Astrocyte (in vitro differentiated cells and primary cell): ENCODE results near the gene GNG2. TPM values are rescaled to one million over a fixed set of nuclear protein-coding genes. Genes with fewer than 3 reads are reported as not detected.

Experiments used
- DNase-seq: peaks from one replicate; pipeline ENCODE4 v3.0.0-alpha.2; 2010; ENCODE audit warnings: low read depth
- FAIRE-seq: peaks from 2 replicates; lab custom pipeline; 2011; peaks lifted over from hg19 to GRCh38; lab: Jason Lieb, UNC
- H2AFZ ChIP-seq: 2 replicates; pipeline ENCODE4 v1.6.0; 2012; ENCODE audit warnings: low read depth, low read length, inconsistent platforms
- H3K27ac ChIP-seq: 2 replicates; pipeline ENCODE4 v1.5.1; 2011; ENCODE audit warnings: low read depth, low read length, inconsistent platforms
- H3K27me3 ChIP-seq: 2 replicates; pipeline ENCODE4 v1.6.0; 2011; ENCODE audit warnings: low read length, inconsistent platforms; ENCODE audit not compliant: insufficient read depth
- H3K36me3 ChIP-seq: 2 replicates; pipeline ENCODE4 v1.5.1; 2011; ENCODE audit warnings: low read length, inconsistent platforms; ENCODE audit not compliant: insufficient read depth
- H3K4me1 ChIP-seq: 2 replicates; pipeline ENCODE4 v1.5.1; 2011; ENCODE audit warnings: low read length, inconsistent platforms; ENCODE audit not compliant: insufficient read depth
- H3K4me2 ChIP-seq: 2 replicates; pipeline ENCODE4 v1.6.0; 2012; ENCODE audit warnings: low read length, inconsistent platforms
- H3K4me3 ChIP-seq: 2 replicates; pipeline ENCODE4 v1.5.1; 2011; ENCODE audit warnings: low read depth, mild to moderate bottlenecking, low read length, inconsistent platforms; ENCODE audit not compliant: insufficient read depth
- H3K79me2 ChIP-seq: 2 replicates; pipeline ENCODE4 v1.6.0; 2012; ENCODE audit warnings: mild to moderate bottlenecking, low read length, inconsistent platforms; ENCODE audit not compliant: insufficient read depth
- H3K9ac ChIP-seq: 2 replicates; pipeline ENCODE4 v1.6.0; 2012; ENCODE audit warnings: mild to moderate bottlenecking, low read length, inconsistent platforms
- H3K9me3 ChIP-seq: 2 replicates; pipeline ENCODE4 v1.5.1; 2012; ENCODE audit warnings: low read depth, mild to moderate bottlenecking, low read length, inconsistent platforms; ENCODE audit not compliant: insufficient read depth
- H4K20me1 ChIP-seq: 2 replicates; pipeline ENCODE4 v1.6.0; 2012; ENCODE audit warnings: low read length, inconsistent platforms; ENCODE audit not compliant: insufficient read depth
- H3K27ac Mint-ChIP-seq: one replicate; pipeline ENCODE4 v1.8.0; 2021; ENCODE audit warnings: mild to moderate bottlenecking, mixed read lengths; ENCODE audit not compliant: unreplicated experiment
- H3K27me3 Mint-ChIP-seq: one replicate; pipeline ENCODE4 v1.8.0; 2021; ENCODE audit warnings: low read depth, mixed read lengths; ENCODE audit not compliant: unreplicated experiment
- H3K36me3 Mint-ChIP-seq: one replicate; pipeline ENCODE4 v1.8.0; 2021; ENCODE audit warnings: low read depth, mixed read lengths; ENCODE audit not compliant: unreplicated experiment
- H3K4me1 Mint-ChIP-seq: one replicate; pipeline ENCODE4 v1.8.0; 2021; ENCODE audit warnings: low read depth, mixed read lengths; ENCODE audit not compliant: unreplicated experiment
- H3K4me3 Mint-ChIP-seq: one replicate; pipeline ENCODE4 v1.8.0; 2021; ENCODE audit warnings: mild to moderate bottlenecking, moderate library complexity, mixed read lengths; ENCODE audit not compliant: unreplicated experiment
- H3K9me3 Mint-ChIP-seq: one replicate; pipeline ENCODE4 v1.8.0; 2021; ENCODE audit warnings: mild to moderate bottlenecking, mixed read lengths; ENCODE audit not compliant: unreplicated experiment
- EZH2 ChIP-seq: IDR thresholded peaks from 2 replicates; pipeline ENCODE4 v1.6.1; 2012; ENCODE audit warnings: mild to moderate bottlenecking, low read length, inconsistent platforms; ENCODE audit not compliant: insufficient read depth
- total RNA-seq: library from RNA; stranded (reverse); gene quantifications from 2 replicates; pipeline ENCODE4 v1.2.1, GENCODE V29; 2021
- TF ChIP-seq, protein P1 (sequence below): IDR thresholded peaks from 2 replicates; pipeline ENCODE4 v1.5.1; 2011; ENCODE audit warnings: low read depth, mild to moderate bottlenecking, inconsistent platforms, low read length, moderate library complexity; ENCODE audit not compliant: insufficient read depth

Gene GNG2
- total RNA-seq, 1 donor from 2014 or later = 7.3 TPM

DNA sequence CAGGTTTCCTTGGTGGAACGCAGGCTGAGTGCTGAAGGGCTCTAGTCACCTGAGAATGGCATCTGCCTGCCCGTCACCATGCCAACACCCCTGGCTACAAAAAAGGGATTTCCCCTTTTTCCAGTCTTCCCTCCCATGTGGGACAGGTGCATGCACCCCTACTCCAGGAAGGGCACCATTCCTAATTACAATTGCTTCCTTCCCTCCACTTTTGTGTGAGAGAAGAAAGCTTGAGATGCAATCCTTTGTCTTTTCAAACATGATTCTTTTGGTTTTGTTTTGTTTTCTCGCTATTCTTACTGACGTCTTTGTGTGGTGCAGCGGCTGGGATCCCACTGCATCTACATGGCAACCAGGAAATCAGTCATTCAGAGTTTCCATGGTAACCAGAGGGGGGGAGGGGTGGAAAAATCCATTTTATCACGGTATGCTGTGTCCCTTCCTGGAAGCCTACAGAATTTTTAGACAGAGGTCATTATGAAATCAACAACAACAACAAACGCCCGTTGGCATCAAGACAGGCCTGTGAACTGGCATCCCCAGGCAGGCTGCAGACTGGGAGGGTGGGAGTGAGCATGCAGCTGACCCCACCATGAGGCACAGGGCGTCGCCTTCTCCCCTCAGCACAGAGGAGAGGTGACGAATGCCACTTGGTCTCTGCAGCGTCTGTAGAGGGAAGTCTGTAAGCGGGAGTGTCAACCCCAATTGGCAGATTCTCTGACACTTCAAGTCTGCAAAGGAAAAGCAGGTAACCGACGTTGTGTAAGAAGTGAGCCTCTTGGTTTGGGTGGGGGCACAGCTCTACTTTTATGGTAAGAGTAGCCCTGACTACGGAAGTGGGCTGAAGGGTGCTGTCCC lies 13.6 kb upstream of the GNG2 start:
- FAIRE-seq (no peak), DNase-seq (peak; percentile 42)
- no peaks in the 10 kb centered on the region for H4K20me1 ChIP-seq
- peak overlapping the region; percentile 7 for H3K4me3 Mint-ChIP-seq
- no peak overlapping the region for H3K27ac ChIP-seq
- H3K79me2 ChIP-seq = no peaks in the 10 kb centered on the region
- H3K27me3 ChIP-seq = no peaks in the 10 kb centered on the region
- no peaks in the 10 kb centered on the region for H3K9me3 ChIP-seq
- H3K9ac ChIP-seq = peak overlapping the region; percentile 49
- H3K9me3 Mint-ChIP-seq = peaks cover 5% of the 10 kb centered on the region
- no peaks in the 10 kb centered on the region for H3K27me3 Mint-ChIP-seq
- H3K4me1 Mint-ChIP-seq = peaks cover 15% of the 10 kb centered on the region
- no peak overlapping the region for H3K4me3 ChIP-seq
- no peaks in the 10 kb centered on the region for H3K36me3 Mint-ChIP-seq
- peak overlapping the region; percentile 74 for H2AFZ ChIP-seq
- H3K27ac Mint-ChIP-seq = peak overlapping the region; percentile 59
- peaks cover 9% of the 10 kb centered on the region for H3K4me1 ChIP-seq
- no peak for TF ChIP-seq EZH2
- TF ChIP-seq, protein P1, sequence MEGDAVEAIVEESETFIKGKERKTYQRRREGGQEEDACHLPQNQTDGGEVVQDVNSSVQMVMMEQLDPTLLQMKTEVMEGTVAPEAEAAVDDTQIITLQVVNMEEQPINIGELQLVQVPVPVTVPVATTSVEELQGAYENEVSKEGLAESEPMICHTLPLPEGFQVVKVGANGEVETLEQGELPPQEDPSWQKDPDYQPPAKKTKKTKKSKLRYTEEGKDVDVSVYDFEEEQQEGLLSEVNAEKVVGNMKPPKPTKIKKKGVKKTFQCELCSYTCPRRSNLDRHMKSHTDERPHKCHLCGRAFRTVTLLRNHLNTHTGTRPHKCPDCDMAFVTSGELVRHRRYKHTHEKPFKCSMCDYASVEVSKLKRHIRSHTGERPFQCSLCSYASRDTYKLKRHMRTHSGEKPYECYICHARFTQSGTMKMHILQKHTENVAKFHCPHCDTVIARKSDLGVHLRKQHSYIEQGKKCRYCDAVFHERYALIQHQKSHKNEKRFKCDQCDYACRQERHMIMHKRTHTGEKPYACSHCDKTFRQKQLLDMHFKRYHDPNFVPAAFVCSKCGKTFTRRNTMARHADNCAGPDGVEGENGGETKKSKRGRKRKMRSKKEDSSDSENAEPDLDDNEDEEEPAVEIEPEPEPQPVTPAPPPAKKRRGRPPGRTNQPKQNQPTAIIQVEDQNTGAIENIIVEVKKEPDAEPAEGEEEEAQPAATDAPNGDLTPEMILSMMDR = no peak
- H3K36me3 ChIP-seq = no peaks in the 10 kb centered on the region
- H3K4me2 ChIP-seq = peak overlapping the region; percentile 77

DNA sequence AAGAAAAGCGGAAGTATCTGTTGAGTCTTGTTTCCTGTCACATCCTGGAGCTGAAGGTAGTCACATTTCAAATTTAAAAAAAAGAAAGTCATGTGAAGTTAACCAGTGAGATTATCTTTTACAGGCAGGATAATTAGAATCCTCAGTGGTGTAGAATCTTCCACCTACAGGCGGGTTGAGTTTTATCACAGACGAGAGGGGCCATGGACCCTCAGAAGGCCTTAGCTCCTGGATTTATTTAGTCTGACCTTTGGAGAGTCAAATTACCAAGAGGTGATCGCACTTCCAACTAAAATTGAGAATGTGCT lies 13.0 kb upstream of the GNG2 start:
- no peaks in the 10 kb centered on the region for H3K27me3 Mint-ChIP-seq
- Histone ChIP-seq H3K27ac (no peak overlapping the region), H3K79me2 (no peaks in the 10 kb centered on the region), H2AFZ (peak overlapping the region; percentile 74), H4K20me1 (no peaks in the 10 kb centered on the region), H3K36me3 (no peaks in the 10 kb centered on the region), H3K9me3 (no peaks in the 10 kb centered on the region), H3K9ac (no peak overlapping the region), H3K4me3 (no peak overlapping the region), H3K4me2 (peak overlapping the region; percentile 77), H3K27me3 (no peaks in the 10 kb centered on the region), H3K4me1 (peaks cover 9% of the 10 kb centered on the region)
- no peaks in the 10 kb centered on the region for H3K36me3 Mint-ChIP-seq
- peaks cover 15% of the 10 kb centered on the region for H3K4me1 Mint-ChIP-seq
- FAIRE-seq = no peak
- DNase-seq = no peak
- TF ChIP-seq, protein P1 = no peak
- TF ChIP-seq EZH2 = no peak
- H3K4me3 Mint-ChIP-seq = no peak overlapping the region
- H3K27ac Mint-ChIP-seq = no peak overlapping the region
- peaks cover 5% of the 10 kb centered on the region for H3K9me3 Mint-ChIP-seq

DNA sequence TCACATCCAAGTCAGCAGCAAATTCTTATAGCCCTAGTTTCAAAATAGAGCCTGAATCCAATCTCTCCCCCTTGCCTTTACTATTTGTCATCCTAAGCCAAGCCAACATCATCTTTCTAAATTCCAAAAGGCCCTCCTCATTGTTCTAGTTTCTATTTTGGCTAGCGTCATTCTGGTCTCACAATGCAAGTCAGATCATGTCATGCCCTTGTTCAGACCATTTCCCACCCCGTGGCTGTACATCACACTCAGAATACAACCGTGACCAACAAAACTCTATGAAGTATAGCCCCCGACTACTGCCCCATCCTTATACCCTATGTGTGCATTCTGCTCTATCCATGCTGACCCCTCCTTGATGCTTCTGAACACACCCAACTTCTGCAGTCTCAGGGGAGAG lies 12.3 kb upstream of the GNG2 start:
- H3K9me3 ChIP-seq = no peaks in the 10 kb centered on the region
- Mint-ChIP-seq H3K4me3 (no peak overlapping the region), H3K9me3 (peaks cover 5% of the 10 kb centered on the region), H3K36me3 (no peaks in the 10 kb centered on the region), H3K27ac (no peak overlapping the region), H3K4me1 (peaks cover 15% of the 10 kb centered on the region), H3K27me3 (no peaks in the 10 kb centered on the region)
- peaks cover 9% of the 10 kb centered on the region for H3K4me1 ChIP-seq
- H3K27me3 ChIP-seq = no peaks in the 10 kb centered on the region
- no peak overlapping the region for H3K27ac ChIP-seq
- FAIRE-seq = no peak
- no peaks in the 10 kb centered on the region for H3K79me2 ChIP-seq
- TF ChIP-seq, protein P1 = no peak
- no peak for TF ChIP-seq EZH2
- no peak overlapping the region for H2AFZ ChIP-seq
- H3K4me2 ChIP-seq = no peak overlapping the region
- no peak for DNase-seq
- no peaks in the 10 kb centered on the region for H4K20me1 ChIP-seq
- no peak overlapping the region for H3K4me3 ChIP-seq
- H3K36me3 ChIP-seq = no peaks in the 10 kb centered on the region
- H3K9ac ChIP-seq = no peak overlapping the region
